CD4-positive, alpha-beta T cell treated with Interleukin-15 for 1 hour (primary cell): ENCODE data around the gene NDST4.

Experiments used
- DNase-seq: peaks from one replicate; pipeline ENCODE4 v3.0.0-alpha.2; 2020

The NDST4 gene

DNA sequence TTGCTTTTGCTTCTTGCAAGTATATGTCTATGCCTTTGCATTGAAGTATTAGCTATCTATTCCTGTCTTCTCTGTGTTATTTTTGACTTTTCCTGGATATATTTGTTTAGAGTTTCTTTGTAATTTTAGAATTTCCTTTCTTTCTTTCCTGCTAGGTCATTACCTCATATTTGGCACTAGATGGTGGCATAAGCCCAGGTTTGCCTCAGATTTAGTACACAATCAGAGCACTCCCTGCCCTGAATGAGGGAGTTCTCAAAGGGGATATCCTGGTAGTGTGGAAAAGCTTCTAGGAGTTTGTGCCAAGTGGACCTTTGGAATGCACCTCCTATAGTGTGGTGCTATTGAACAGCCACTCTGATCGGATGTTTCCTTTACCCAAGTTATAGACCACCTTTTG lies 333.2 kb downstream of the NDST4 start:
- DNase-seq, result no peak
